CD4-positive, alpha-beta T cell treated with Interleukin-15 for 4 hours (primary cell): ENCODE data around the gene RNF167.
A peak's percentile ranks its signal among the peaks of the same experiment; 100 is the strongest.

Experiments
- DNase-seq: peaks from one replicate; pipeline ENCODE4 v3.0.0-alpha.2; 2020; ENCODE audit warnings: low spot score

Gene RNF167

DNA sequence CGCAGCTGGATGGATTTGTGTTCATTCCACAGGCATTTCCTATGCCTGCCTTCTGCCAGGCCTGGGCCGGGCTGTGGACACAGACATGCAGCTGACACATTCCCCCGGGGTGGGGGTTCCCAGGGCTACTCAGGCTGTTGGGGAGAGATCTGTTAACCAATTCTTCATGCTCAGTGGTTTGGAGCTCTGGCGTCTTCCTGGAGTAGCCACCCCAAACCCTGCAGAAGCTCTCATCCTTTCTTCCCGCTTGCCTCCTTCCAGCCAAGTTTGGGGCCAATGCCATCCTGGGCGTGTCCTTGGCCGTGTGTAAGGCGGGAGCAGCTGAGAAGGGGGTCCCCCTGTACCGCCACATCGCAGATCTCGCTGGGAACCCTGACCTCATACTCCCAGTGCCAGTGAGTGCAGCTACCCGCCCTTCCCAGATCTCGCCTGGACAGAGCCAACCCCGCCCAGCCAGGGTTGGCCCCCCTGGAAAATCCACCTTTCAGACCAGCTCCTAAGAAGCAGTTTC lies 13.4 kb downstream of the RNF167 start:
- DNase-seq, result no peak

- no peak for DNase-seq
These were observed 15.0 kb downstream of the RNF167 start for GRCh38 chr17:4955091-4955490.

DNA sequence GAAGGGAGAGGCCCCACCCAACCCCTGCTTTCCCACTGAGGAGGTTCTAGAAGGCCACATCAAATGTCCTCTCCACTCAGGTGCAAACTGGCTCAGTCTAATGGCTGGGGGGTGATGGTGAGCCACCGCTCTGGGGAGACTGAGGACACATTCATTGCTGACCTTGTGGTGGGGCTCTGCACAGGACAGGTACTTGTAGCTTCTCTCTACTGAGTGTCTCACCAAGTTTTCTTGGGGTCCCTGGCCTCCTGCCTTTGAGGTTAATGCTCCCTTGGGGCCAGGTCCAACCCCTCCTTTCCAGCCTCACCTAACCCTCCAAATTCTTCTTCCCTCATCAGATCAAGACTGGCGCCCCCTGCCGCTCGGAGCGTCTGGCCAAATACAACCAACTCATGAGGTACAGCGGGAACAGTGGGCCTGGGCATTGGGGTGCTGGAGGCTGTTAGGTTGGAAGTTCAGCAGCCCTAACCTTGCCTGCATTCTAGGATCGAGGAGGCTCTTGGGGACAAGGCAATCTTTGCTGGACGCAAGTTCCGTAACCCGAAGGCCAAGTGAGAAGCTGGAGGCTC lies 16.5 kb downstream of the RNF167 start:
- no peak for DNase-seq

- no peak for DNase-seq
These were observed 18.0 kb downstream of the RNF167 start for GRCh38 chr17:4958102-4958501.

DNA sequence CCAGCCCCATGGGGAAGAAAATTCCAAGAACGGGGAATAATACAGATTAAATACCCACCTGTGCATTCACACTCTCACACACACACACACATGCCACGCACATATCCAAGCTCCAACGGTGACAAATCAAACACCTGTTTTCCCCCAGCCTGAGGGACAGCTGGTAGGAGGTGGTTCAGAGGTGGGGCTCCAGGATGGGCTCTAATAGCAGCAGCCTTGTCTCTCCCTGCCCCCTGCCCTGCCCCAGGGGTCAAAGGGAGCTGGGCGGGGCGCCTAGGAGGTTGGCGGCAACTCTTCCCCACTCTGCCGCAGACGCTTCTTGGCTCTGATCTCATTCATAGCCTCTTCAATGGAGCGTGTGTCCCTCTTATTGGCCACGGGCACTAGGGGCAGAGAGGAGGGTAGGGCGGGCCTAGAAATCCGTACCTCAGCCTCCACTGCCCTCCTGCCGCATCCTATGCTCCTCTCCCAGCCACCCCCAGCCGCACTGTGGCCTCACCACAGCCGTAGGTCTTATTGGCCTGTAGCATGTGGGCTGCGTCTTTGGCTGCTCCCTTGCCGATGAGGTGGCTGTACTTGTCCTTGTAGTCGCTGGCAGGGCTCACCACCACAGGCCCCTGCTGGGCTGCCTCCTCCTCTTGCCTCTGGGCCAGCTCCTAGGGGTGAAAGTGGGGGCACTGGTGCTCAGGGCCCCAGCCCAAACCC lies 19.3 kb downstream of the RNF167 start:
- no peak for DNase-seq

- DNase-seq, result no peak
These were observed 20.3 kb downstream of the RNF167 start for GRCh38 chr17:4960279-4960922.

- no peak for DNase-seq
These were observed 25.4 kb downstream of the RNF167 start for GRCh38 chr17:4965311-4965986.

DNA sequence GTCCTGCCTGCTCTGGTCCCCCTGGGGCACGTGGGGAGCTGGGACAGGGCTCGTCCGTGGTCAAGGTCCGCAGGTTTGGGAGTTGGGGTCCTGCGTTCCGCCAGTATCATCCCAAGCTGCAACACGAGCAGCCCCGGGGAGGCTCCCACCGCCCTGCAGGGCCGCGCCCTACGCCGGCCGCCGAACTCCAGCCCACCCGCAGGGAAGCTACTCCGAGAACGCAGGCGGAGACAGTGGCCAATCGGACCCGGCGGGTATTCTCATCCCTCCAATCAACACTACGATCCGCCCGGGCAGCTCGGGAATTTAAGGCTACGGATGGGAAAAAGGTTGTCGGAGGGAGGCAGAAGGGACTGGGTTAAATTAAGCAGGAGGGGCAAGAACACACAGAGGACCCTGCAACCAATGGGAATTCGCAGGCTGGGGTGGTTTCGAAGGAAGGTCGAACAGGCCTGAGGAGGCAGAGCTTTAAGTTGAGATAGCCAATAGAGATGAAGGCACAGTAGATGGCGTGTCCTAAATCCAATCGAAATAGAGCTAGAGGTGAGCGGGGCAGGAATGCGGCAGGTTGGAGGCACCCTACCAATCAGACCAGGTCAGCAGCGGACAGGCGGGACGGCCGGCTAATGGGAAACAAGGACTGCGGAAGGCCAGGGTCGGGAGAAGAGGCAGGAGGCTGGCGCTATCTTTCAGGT lies 26.9 kb downstream of the RNF167 start:
- peak; percentile 99 for DNase-seq

- peak; percentile 95 for DNase-seq
These were observed 27.7 kb downstream of the RNF167 start, which contains the start of gene SPAG7 for GRCh38 chr17:4967539-4968485. SPAG7 (minus strand) TSS chr17:4967817; CDS start chr17:4967804, 13 bp downstream.

DNA sequence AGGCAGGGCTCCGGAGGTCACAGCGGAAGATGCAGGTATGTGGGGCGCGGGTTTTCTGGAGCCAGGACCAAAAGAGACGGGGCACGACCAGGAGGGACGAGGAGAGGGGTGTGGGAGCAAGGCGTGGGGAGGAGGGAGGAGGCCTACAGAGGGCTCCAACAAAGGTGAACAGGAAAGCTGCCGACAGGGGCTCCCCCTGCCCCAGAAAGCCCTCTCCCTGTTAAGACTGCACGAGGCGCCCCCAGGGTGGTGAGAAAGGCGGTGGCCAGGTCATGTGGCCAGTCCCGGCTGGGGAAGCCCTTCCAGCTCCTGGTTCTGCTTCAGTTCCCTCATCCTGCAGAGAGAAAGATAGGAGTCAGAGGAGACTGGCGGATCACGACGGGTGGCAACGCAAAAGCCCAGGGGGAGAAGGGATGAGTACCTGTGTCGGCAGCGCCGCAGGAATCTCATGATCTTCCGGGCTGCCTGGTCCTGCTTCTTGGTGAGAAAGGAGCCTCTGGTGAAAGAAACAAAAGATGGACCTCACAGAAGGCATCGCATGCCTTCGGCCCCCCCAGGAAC lies 28.5 kb downstream of the RNF167 start:
- no peak for DNase-seq

DNA sequence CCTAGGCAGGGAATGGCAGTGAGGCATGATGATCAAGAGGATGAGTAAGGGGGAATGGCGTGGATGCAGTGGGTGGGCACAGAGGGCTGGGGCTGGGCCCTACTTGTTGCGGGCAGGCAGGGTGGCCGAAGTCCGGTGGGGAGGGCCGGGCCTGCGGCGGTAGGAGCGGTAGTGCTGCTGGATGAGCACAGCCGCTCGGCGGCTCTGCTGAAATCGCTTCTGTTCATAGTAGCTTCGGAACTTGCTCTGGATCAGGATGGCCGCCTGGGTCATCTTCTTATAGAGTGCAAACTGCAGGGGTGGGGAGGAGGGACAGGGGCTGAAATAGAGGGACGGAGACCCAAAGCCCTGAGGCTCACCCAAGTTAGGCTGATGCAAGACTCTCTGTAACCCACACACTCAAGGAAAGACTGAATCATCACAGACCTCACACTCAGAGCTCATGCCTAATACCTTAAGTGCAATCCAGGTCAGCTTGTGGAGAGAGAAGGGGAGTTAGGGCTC lies 29.0 kb downstream of the RNF167 start:
- no peak for DNase-seq

GRCh38 chr17:4969551-4970173 lies 29.6 kb downstream of the RNF167 start:
- no peak for DNase-seq

GRCh38 chr17:4970273-4970672 lies 30.2 kb downstream of the RNF167 start:
- DNase-seq, result no peak

DNA sequence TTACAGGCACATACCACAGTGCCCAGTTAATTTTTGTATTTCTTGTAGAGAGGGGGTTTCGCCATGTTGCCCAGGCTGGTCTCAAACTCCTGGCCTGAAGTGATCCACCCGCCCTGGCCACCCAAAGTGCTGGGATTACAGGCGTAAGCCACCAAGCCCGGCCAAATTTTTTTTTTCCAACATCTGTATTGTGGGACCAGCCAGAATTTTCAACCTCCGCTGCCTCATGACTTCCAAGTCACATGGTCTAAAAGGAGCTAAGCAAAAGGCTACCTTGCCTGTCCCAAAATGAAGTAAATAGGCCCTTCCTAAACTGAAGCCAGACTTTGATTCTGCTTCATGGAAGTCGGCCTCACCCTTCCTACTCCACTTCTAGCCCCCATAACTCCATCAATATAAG lies 31.8 kb downstream of the RNF167 start:
- no peak for DNase-seq

DNA sequence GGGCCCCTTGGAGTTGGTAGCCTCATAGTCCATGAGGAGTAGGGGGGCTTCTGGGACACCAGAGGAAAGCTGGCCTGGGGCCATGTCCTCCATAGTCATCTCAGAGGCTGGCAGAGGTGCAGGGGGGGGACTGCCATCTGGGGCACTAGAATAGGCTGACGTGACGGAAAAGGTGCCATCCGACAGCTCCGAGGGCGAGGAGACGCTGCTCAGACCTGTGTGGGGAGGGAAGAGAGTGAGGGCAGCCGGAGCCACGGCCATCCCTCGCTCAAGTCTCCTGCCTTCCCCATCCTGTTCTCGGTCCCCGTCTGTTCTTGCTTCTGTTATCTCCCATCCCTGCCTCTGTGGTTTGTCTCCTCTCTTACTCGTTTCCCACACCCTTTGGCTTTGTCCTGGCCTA lies 32.3 kb downstream of the RNF167 start:
- DNase-seq, result no peak

DNA sequence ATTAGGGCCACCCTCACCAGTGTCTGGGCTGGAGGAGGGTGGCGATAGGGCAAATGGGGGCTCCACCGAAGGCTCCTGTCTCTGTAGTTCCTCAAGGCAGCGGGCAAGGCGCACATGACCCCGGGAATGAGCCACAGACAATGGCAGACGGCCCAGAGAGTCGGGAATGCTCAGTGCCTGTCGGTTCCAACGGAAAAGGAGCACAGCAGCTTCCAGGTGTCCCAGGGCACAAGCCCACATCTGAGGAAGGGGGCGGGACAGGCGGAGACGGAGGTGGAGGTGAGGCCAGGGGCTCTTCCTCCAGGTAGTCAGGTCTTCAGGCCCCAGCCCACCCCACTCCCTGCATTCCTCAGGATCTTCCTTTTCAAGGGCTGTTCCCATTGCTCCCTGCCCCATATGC lies 32.7 kb downstream of the RNF167 start:
- no peak for DNase-seq

DNA sequence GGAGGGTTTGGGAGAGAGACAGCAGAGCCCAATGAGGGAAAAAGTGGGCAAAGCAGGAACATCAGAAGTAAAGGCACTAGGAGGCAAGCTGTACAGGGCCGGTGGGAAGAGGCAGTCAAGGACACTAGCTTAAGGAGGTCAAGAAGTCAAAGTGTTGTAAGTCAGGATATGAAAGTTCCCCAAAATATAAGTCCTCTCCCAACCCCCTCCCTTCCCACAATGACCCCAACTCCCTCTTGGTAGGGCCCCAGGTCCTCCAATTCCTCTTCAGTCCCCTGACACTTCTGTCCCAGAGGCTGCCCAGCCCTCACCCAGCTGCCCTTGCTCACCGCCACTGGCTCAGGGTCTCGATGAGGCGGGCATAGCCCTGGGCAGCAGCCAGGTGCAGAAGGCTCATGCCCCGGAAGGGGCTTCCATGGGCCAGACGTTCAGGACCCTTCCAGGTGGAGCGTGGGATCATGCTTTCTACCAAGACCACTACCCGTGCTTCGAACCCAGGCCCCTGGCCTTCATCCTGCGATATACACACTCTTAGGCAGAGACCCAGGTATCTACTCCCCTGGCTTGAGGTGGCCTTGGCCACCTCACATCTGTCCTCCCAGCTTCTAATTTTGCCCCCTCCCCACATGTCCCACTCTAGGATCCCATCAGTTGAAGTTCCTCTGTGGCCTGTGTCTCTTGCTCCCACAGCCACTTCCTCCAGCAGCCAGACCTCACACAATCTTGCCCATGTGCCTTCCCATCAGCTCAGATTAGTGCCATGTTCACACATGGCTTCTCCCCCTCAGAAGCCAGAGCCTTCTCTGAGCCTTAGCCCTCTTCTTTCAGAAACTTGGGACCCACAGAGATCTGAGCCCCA lies 33.4 kb downstream of the RNF167 start:
- DNase-seq, result no peak

GRCh38 chr17:4974115-4974670 lies 34.1 kb downstream of the RNF167 start:
- DNase-seq, result no peak

GRCh38 chr17:4978726-4979125 lies 38.7 kb downstream of the RNF167 start:
- DNase-seq, result no peak
